ENCODE results near the gene RSL24D1. TPM values are rescaled to one million over a fixed set of nuclear protein-coding genes. Genes with fewer than 3 reads are reported as not detected.

RSL24D1 gene
- total RNA-seq, 1 experiment from 2014 or later, result 111 TPM

DNA sequence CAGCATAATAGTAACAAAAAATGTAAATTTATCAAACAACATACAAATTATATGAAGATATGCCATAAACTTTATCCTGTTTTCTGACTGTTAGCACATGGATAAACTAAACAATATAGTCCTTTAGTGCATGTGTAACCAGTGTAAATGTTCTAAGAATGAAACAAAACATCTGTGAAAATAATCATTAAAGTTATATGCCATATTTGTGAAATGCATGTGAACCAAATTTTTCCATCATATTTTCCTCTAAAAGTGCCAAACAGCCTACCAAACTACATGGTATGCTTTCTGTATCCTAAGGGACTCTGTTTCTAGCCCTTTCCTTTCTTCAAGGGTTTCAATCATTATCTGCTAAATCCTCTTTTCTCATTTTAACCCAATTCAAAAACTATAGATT lies 23.9 kb upstream of the RSL24D1 start:
- BruUV-seq (replicated peaks), result no TSS peak
- TF ChIP-seq EZH2 (IDR thresholded peaks at IDR 0.05; ENCODE audit: borderline replicate concordance, low read depth, low read length, poor library complexity, severe bottlenecking), result no peak
- TF ChIP-seq, protein P1, sequence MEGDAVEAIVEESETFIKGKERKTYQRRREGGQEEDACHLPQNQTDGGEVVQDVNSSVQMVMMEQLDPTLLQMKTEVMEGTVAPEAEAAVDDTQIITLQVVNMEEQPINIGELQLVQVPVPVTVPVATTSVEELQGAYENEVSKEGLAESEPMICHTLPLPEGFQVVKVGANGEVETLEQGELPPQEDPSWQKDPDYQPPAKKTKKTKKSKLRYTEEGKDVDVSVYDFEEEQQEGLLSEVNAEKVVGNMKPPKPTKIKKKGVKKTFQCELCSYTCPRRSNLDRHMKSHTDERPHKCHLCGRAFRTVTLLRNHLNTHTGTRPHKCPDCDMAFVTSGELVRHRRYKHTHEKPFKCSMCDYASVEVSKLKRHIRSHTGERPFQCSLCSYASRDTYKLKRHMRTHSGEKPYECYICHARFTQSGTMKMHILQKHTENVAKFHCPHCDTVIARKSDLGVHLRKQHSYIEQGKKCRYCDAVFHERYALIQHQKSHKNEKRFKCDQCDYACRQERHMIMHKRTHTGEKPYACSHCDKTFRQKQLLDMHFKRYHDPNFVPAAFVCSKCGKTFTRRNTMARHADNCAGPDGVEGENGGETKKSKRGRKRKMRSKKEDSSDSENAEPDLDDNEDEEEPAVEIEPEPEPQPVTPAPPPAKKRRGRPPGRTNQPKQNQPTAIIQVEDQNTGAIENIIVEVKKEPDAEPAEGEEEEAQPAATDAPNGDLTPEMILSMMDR (conservative IDR thresholded peaks at IDR 0.05; ENCODE audit: low read depth, low read length), result no peak
- CTCF ChIA-PET, result no interaction called here
- POLR2A ChIA-PET (ENCODE audit: low non-redundant PET), result no interaction called here
- H3K9me3 ChIP-seq (ENCODE audit: low read depth, low read length, poor library complexity, severe bottlenecking), result no peaks in the 10 kb centered on the region
- no peak for DNase-seq (ENCODE audit: low spot score)
- H3K27me3 ChIP-seq (replicated peaks; ENCODE audit: insufficient read depth, low read depth, low read length, poor library complexity), result no peaks in the 10 kb centered on the region
- intact Hi-C loops (cut with micrococcal nuclease; ENCODE audit: unreplicated experiment), result no loop called here
- H3K4me1 ChIP-seq (ENCODE audit: insufficient read depth, low read length, poor library complexity, severe bottlenecking), result no peaks in the 10 kb centered on the region
- H3K27ac ChIP-seq (ENCODE audit: low read depth, low read length, poor library complexity, severe bottlenecking), result no peak overlapping the region
- no peak overlapping the region for H3K4me3 ChIP-seq (ENCODE audit: low read depth, low read length, poor library complexity, severe bottlenecking)
- H3K36me3 ChIP-seq (ENCODE audit: insufficient read depth, low read length, poor library complexity, severe bottlenecking), result no peaks in the 10 kb centered on the region

DNA sequence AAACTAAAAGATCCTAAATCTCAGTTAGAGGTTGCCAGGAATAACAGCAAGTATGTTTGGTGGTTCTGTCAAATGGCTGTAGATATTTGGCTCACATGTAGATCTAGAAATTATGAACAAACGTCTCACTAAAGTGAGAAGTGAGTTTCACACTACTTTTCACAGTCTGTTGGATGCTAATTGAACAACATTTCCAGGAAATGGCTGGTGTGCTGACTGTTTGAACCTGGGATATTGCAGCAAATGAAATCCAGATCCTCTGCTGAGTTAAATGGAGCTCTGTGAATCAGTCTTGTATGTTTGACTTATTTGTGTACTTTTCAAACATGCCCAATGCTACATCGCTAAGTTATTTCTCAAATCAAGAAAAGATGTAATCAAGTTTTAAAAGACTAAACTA lies 21.3 kb upstream of the RSL24D1 start:
- Histone ChIP-seq H3K9me3 (ENCODE audit: low read depth, low read length, poor library complexity, severe bottlenecking) (no peaks in the 10 kb centered on the region), H3K4me3 (ENCODE audit: low read depth, low read length, poor library complexity, severe bottlenecking) (no peak overlapping the region), H3K27ac (ENCODE audit: low read depth, low read length, poor library complexity, severe bottlenecking) (no peak overlapping the region), H3K27me3 (replicated peaks; ENCODE audit: insufficient read depth, low read depth, low read length, poor library complexity) (no peaks in the 10 kb centered on the region), H3K36me3 (ENCODE audit: insufficient read depth, low read length, poor library complexity, severe bottlenecking) (no peaks in the 10 kb centered on the region), H3K4me1 (ENCODE audit: insufficient read depth, low read length, poor library complexity, severe bottlenecking) (no peaks in the 10 kb centered on the region)
- BruUV-seq (replicated peaks), result no TSS peak
- CTCF ChIA-PET, result interaction anchor here (0.7 to 1.1 kb wide), 2 partner anchors 73 to 222 kb away, joined by 4 read pairs; no protein-coding TSS in a partner anchor
- no peak for DNase-seq (ENCODE audit: low spot score)
- POLR2A ChIA-PET (ENCODE audit: low non-redundant PET), result no interaction called here
- intact Hi-C loops (cut with micrococcal nuclease; ENCODE audit: unreplicated experiment), result loop anchor here (5.0 kb wide), 1 partner anchor 424 kb away; no protein-coding TSS in a partner anchor
- TF ChIP-seq, protein P1 (conservative IDR thresholded peaks at IDR 0.05; ENCODE audit: low read depth, low read length), result no peak
- TF ChIP-seq EZH2 (IDR thresholded peaks at IDR 0.05; ENCODE audit: borderline replicate concordance, low read depth, low read length, poor library complexity, severe bottlenecking), result no peak

DNA sequence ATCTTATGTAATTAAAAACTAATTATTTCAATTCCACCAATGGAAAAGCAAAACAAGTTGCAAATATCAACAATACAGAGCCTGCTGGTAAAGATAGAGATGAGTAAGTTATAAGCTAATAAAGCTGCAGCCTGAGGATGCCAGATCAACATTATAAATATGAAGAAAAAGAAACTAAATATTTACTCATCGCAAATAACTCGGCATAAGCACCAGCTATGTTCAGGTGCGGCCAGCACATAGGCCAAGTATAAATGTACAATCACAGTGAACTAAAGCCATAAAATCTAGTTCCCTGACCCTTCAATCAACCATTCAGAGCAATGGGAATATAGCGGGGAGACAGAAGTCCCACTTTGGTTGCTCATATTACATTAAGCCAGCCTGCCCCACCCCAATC lies 7.7 kb upstream of the RSL24D1 start:
- Histone ChIP-seq H3K27ac (ENCODE audit: low read depth, low read length, poor library complexity, severe bottlenecking) (no peak overlapping the region), H3K4me1 (ENCODE audit: insufficient read depth, low read length, poor library complexity, severe bottlenecking) (no peaks in the 10 kb centered on the region), H3K4me3 (ENCODE audit: low read depth, low read length, poor library complexity, severe bottlenecking) (no peak overlapping the region), H3K36me3 (ENCODE audit: insufficient read depth, low read length, poor library complexity, severe bottlenecking) (no peaks in the 10 kb centered on the region), H3K27me3 (replicated peaks; ENCODE audit: insufficient read depth, low read depth, low read length, poor library complexity) (no peaks in the 10 kb centered on the region), H3K9me3 (ENCODE audit: low read depth, low read length, poor library complexity, severe bottlenecking) (no peaks in the 10 kb centered on the region)
- ChIA-PET CTCF (no interaction called here), POLR2A (ENCODE audit: low non-redundant PET) (no interaction called here)
- intact Hi-C loops (cut with micrococcal nuclease; ENCODE audit: unreplicated experiment), result no loop called here
- TF ChIP-seq, protein P1 (conservative IDR thresholded peaks at IDR 0.05; ENCODE audit: low read depth, low read length), result no peak
- no peak for TF ChIP-seq EZH2 (IDR thresholded peaks at IDR 0.05; ENCODE audit: borderline replicate concordance, low read depth, low read length, poor library complexity, severe bottlenecking)
- no peak for DNase-seq (ENCODE audit: low spot score)
- BruUV-seq (replicated peaks), result no TSS peak

All from A673 (cell line).